Activated T-helper 1 cell treated with anti-CD3 and anti-CD28 coated beads, Interleukin-2, amount 50 U/mL, for 16 hours (primary cell): ENCODE measurements around the gene TMX1.
"Not testable (repeated sequence)": the region's sequence is repeated elsewhere in the genome, so short reads cannot be mapped to it uniquely, and the experiment has no call there.

ENCODE experiments used
- DNase-seq, 2 donors: peaks; one replicate each; pipeline ENCODE4 v3.0.0-alpha.2; 2020; ENCODE audit warnings: low read depth in 1 of 2, low spot score in 1 of 2

The TMX1 gene, protein sequence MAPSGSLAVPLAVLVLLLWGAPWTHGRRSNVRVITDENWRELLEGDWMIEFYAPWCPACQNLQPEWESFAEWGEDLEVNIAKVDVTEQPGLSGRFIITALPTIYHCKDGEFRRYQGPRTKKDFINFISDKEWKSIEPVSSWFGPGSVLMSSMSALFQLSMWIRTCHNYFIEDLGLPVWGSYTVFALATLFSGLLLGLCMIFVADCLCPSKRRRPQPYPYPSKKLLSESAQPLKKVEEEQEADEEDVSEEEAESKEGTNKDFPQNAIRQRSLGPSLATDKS

GRCh38 chr14:51239813-51240803, at the start of gene TMX1:
TMX1 (plus strand) TSS chr14:51240247; CDS start chr14:51240293, 46 bp downstream.
- peak; percentile 60 to 78 for DNase-seq

GRCh38 chr14:51201890-51202289, 38.2 kb upstream of the TMX1 start:
- no peak for DNase-seq

DNA sequence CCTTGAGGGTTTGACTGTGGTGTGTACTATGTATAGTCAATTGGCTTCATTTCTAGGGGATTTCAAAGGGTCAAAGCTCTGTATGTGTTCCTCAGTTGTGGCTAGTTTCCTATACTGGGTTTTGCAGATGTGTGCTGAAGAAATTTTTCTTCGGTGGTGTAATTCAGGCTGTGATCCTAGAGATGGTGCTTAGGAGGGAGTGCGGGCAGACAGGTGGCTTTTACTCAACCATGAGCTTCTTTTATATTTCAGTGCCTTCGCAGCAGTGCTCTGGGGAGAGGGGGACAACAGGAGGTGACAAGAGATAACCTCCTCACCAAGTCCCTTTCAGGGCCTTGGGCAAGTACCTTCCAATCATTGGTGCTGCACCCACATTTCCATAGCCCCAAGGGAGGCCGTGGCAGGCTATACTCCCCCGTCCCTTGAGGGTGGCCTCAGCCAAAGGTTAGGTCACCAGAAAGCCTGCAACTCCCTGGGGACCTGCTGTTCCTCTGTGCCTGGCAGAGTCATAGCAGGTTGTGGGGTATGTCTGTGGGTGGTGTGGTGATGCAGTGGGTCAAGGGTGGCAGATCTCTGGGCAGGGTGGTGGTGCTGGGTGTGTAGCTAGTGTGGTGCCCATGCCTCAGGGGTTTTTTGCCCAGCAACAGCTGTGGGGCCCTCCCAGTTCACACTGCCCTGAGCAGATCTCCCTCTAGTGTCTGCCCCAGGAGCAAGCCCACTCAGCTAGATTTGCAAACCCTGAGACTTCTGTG, 37.0 kb upstream of the TMX1 start:
- DNase-seq, result no peak

- DNase-seq, result no peak
Observed at GRCh38 chr14:51203881-51204280, 36.2 kb upstream of the TMX1 start.

GRCh38 chr14:51205486-51205885, 34.6 kb upstream of the TMX1 start:
- DNase-seq, result no peak

- no peak for DNase-seq
Observed at GRCh38 chr14:51206462-51206861, 33.6 kb upstream of the TMX1 start.

- DNase-seq, result no peak
Observed at GRCh38 chr14:51207621-51208020, 32.4 kb upstream of the TMX1 start.

- no peak for DNase-seq
Observed at GRCh38 chr14:51208982-51209381, 31.1 kb upstream of the TMX1 start.

DNA sequence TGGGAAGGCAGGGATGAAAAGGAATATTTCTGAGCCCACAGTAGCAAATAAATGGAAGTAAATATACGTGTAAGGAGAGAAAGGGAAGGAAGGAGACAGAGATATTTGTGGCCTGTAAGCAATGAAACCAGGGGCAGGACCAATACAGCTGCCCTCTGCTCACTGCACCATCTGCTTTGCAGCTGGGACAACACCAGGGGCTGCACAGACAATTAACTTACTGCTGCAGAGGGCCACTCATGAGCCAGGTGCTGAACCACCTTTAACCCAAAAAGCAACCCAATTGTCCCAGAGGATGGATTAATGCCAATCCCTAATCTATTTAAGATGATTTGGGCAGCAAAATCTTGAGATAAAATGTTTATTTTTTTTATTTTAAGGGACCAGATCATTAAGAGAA, 30.6 kb upstream of the TMX1 start:
- DNase-seq, result no peak

- no peak for DNase-seq
Observed at GRCh38 chr14:51210594-51210993, 29.5 kb upstream of the TMX1 start.

- no peak for DNase-seq
Observed at GRCh38 chr14:51211149-51211548, 28.9 kb upstream of the TMX1 start.

GRCh38 chr14:51216602-51217001, 23.4 kb upstream of the TMX1 start:
- no peak for DNase-seq

GRCh38 chr14:51219473-51220448, 20.3 kb upstream of the TMX1 start:
- DNase-seq, result no peak

- DNase-seq, result not testable (repeated sequence)
Observed at GRCh38 chr14:51223463-51223862, 16.6 kb upstream of the TMX1 start.

DNA sequence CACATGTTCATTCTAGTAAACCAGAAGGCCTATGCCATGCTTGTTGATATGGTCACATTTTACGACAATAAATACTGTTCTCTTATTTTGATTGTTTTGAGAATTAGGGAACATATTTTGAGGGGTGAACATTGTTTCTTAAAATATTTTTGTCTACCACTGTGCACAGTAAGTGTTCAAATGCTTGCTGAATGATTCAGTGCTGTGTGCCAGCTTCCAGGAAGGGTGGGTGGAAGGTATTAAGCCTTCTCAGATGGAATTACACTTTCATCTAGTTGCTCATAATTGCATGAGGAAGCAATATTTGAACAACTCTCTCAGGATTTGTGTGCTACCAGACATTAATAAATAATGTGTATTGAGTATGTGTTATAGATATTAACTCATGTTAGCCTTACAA, 15.5 kb upstream of the TMX1 start:
- DNase-seq, result no peak

DNA sequence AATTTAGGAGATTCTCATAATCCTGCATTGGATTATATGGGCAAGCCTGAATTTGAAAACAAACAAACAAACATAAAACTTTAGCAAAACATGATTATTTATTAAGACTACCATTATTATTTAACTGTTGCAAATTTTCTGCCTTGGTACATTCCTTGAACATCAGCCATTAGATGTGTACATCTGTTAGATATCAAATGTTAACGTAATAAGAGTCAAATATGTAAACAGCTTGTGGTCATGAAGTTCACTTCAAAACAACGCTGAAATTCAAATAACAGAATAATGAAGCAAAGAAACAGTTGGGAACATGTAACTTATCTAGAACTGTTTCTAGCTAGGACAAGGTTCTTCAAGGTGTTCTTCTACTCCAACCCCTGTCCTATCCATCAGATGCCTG, 14.3 kb upstream of the TMX1 start:
- DNase-seq, result no peak

DNA sequence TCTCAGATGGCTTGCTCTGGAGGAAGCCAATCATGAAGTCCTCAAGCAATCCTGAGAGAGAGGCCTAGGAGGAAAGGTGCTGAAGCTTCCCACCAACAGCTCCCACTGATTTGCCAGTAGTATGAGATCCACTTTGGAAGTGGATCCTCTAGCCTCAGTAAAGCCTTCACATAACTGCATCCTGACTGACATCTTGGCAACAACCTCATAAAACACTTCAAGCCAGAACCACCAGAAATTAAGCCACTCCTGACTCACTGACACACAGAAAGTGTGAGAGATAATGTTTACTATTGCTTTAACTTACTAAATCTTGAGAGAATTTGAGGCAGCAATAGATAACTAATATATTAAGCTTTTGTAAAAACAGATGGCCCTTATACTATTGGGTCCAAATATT, 11.7 kb upstream of the TMX1 start:
- DNase-seq, result no peak

DNA sequence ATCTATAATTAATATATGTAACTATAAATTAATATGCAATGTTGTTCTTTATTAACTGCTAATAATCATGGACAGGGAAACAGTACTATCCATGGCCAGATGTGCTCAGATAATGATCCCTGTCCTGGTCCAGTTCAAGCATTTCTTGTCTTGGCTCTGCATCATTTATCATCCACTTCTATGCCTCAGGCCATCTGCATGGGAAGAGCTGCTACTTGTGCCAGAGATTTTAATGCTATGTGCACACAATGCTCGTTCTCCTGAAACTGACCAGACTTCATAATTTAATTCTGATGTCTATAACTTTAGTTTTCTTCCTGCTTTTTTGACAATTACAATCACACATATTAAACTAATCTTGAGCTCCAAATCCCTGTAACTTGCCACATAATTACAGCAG, 11.2 kb upstream of the TMX1 start:
- DNase-seq, result no peak

DNA sequence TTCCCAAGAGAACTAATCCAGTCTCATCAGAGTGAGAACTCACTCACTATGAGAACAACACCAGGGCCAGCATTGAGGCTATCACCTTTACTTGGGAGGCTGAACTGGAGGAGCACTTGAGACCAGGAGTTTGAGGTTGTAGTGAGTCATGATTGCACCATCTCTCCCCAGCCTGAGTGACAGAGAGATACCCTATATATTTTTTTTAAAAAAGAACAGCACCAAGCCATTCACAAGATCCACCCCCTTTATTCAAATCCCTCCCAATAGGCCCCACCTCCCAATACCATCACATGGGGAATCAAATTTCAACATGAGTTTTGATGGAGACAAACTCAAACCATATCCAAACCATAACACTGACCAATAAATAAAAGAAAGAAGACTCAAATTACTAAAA, 3.7 kb upstream of the TMX1 start:
- no peak for DNase-seq

- no peak for DNase-seq
Observed at GRCh38 chr14:51240804-51241380, 845 bp downstream of the TMX1 start.
